HepG2 (cell line): ENCODE measurements around the gene C11orf86. TPM values are rescaled to one million over a fixed set of nuclear protein-coding genes. Genes with fewer than 3 reads are reported as not detected.

Experiments used
- ARNTL ChIP-seq: sonication (generic); formaldehyde crosslinking; IDR thresholded peaks from 2 replicates; pipeline ENCODE4 v1.4.0; 2020; ENCODE audit warnings: mild to moderate bottlenecking, missing genetic modification reagents
- CEBPG ChIP-seq: IDR thresholded peaks from 2 replicates; pipeline ENCODE4 v1.6.1; 2016
- CREB1 ChIP-seq, 2 experiments: fragments of 450-650 bp in 1 of 2; IDR thresholded peaks; 2 replicates each; pipeline ENCODE4 v1.6.1; 2016 to 2017; ENCODE audit warnings: control low read depth in 1 of 2, mild to moderate bottlenecking in 1 of 2, missing compliant biosample characterization in 1 of 2, missing genetic modification characterization in 1 of 2
- EHMT2 ChIP-seq: fragments of 200-600 bp; sonication (generic); IDR thresholded peaks from 2 replicates; pipeline ENCODE4 v1.7.0; 2017; ENCODE audit warnings: antibody characterized with exemption, low read depth, low read length, borderline replicate concordance
- FOXK2 ChIP-seq: fragments of 450-650 bp; IDR thresholded peaks from 2 replicates; pipeline ENCODE4 v1.6.1; 2016
- KLF16 ChIP-seq, 2 experiments: sonication (generic) in 1 of 2; formaldehyde crosslinking in 1 of 2; IDR thresholded peaks; 2 replicates each; pipeline versions ENCODE4 v1.6.1 to v1.8.0; 2016 to 2023; ENCODE audit warnings: missing genetic modification reagents in 2 of 2, missing compliant biosample characterization in 1 of 2
- MYNN ChIP-seq: sonication (generic); formaldehyde crosslinking; IDR thresholded peaks from 2 replicates; pipeline ENCODE4 v1.4.0; 2020; ENCODE audit warnings: mild to moderate bottlenecking, low read depth, missing genetic modification reagents
- RELA ChIP-seq: sonication (generic); formaldehyde crosslinking; IDR thresholded peaks from 2 replicates; pipeline ENCODE4 v1.4.0; 2020; ENCODE audit warnings: missing genetic modification reagents
- SKI ChIP-seq: fragments of 450-650 bp; IDR thresholded peaks from one replicate; pipeline ENCODE4 v1.6.1; 2018; ENCODE audit warnings: mild to moderate bottlenecking; ENCODE audit not compliant: partially characterized antibody
- SRY ChIP-seq: sonication (generic); formaldehyde crosslinking; IDR thresholded peaks from 2 replicates; pipeline ENCODE4 v1.8.0; 2022; ENCODE audit warnings: mild to moderate bottlenecking, missing genetic modification reagents
- ZMYM4 ChIP-seq: sonication (generic); formaldehyde crosslinking; IDR thresholded peaks from 2 replicates; pipeline ENCODE4 v1.8.1; 2023; ENCODE audit warnings: mild to moderate bottlenecking, missing genetic modification reagents
- ZNF12 ChIP-seq: sonication (generic); formaldehyde crosslinking; IDR thresholded peaks from 2 replicates; pipeline ENCODE4 v1.5.0; 2020; ENCODE audit warnings: missing genetic modification reagents
- ZNF446 ChIP-seq: sonication (generic); formaldehyde crosslinking; IDR thresholded peaks from 2 replicates; pipeline ENCODE4 v1.5.0; 2020; ENCODE audit warnings: mild to moderate bottlenecking, missing genetic modification reagents
- polyA plus RNA-seq, 8 experiments: library from polyadenylated mRNA; depleted of rRNA in 3 of 8; stranded (reverse) in 7 of 8; unstranded in 1 of 8; fragments of >200 nt; fragmentation: Illumina TruSeq in 4 of 8; extraction: Trizol in 4 of 8; gene quantifications; 2 replicates each; pipeline versions ENCODE4 v1.2.1 to v1.2.3, GENCODE V29; 2011 to 2016; ENCODE audit warnings: low read depth in 4 of 8, missing spikeins in 1 of 8, mixed read lengths in 1 of 8; ENCODE audit not compliant: insufficient read depth in 1 of 8
- total RNA-seq, 5 experiments: library from RNA; depleted of rRNA; stranded (reverse); fragments of >200 nt; fragmentation: Illumina TruSeq; extraction: Trizol; gene quantifications; 2 replicates each; pipeline ENCODE4 v1.2.3, GENCODE V29; 2016; ENCODE audit warnings: low read depth in 1 of 5
- TF ChIP-seq, protein P1 (sequence below): sonication (generic); formaldehyde crosslinking; IDR thresholded peaks from 2 replicates; pipeline ENCODE4 v1.4.0; 2020; ENCODE audit warnings: missing genetic modification reagents, borderline replicate concordance
- TF ChIP-seq, protein P2 (sequence below): sonication (generic); formaldehyde crosslinking; IDR thresholded peaks from 2 replicates; pipeline ENCODE4 v1.4.0; 2020; ENCODE audit warnings: missing genetic modification reagents
- TF ChIP-seq, protein P3 (sequence below): IDR thresholded peaks from 2 replicates; pipeline ENCODE4 v1.6.1; 2016; ENCODE audit warnings: missing compliant biosample characterization, missing genetic modification reagents, borderline replicate concordance
- TF ChIP-seq, protein P4 (sequence below), 2 experiments: IDR thresholded peaks; 2 replicates each; pipeline ENCODE4 v1.6.1; 2011 to 2012; ENCODE audit warnings: low read length in 2 of 2, borderline replicate concordance in 1 of 2, low read depth in 1 of 2, mild to moderate bottlenecking in 1 of 2, moderate library complexity in 1 of 2

C11orf86 gene
- total and polyA plus RNA-seq, 2 of the 13 experiments (the other 11 are each of a cell fraction or from before 2014, with no cell fraction given): 0.11 to 0.18 TPM

DNA sequence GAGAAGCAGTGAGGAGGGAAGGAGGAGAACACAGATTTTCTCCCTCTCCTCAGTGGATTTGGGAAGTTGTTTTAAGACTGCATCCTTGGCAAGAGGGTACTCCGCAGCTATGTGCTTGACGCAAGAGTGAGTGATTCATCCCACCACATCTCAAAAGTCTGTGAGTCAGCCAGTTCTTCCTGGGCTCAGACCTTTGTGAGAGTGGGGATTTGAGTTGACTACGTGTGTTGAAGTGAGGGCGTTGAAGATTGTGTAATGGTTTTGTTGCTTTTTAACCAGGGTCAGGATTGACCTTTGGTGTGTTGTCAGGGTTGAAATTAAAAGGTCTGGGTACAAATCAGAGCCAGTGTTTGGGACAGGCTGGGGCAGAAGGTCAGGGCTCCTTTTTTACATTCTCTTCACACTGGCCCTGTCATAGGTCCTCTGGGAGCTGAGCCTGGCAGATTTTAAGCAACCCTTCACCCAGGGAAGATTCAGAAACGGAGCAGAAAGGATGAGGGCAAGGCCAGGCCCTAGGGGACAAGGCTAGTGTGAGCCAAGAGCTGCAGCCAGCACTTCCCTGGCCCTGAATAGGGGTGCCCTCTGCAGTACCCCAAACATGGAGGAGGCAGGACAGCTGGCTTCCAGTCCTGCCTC, 4.2 kb upstream of the C11orf86 start (continued):
- TF ChIP-seq, protein P1, sequence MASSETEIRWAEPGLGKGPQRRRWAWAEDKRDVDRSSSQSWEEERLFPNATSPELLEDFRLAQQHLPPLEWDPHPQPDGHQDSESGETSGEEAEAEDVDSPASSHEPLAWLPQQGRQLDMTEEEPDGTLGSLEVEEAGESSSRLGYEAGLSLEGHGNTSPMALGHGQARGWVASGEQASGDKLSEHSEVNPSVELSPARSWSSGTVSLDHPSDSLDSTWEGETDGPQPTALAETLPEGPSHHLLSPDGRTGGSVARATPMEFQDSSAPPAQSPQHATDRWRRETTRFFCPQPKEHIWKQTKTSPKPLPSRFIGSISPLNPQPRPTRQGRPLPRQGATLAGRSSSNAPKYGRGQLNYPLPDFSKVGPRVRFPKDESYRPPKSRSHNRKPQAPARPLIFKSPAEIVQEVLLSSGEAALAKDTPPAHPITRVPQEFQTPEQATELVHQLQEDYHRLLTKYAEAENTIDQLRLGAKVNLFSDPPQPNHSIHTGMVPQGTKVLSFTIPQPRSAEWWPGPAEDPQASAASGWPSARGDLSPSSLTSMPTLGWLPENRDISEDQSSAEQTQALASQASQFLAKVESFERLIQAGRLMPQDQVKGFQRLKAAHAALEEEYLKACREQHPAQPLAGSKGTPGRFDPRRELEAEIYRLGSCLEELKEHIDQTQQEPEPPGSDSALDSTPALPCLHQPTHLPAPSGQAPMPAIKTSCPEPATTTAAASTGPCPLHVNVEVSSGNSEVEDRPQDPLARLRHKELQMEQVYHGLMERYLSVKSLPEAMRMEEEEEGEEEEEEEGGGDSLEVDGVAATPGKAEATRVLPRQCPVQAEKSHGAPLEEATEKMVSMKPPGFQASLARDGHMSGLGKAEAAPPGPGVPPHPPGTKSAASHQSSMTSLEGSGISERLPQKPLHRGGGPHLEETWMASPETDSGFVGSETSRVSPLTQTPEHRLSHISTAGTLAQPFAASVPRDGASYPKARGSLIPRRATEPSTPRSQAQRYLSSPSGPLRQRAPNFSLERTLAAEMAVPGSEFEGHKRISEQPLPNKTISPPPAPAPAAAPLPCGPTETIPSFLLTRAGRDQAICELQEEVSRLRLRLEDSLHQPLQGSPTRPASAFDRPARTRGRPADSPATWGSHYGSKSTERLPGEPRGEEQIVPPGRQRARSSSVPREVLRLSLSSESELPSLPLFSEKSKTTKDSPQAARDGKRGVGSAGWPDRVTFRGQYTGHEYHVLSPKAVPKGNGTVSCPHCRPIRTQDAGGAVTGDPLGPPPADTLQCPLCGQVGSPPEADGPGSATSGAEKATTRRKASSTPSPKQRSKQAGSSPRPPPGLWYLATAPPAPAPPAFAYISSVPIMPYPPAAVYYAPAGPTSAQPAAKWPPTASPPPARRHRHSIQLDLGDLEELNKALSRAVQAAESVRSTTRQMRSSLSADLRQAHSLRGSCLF: no peak
- TF ChIP-seq SKI (peak; percentile 61), ZNF446 (no peak), ARNTL (CRISPR knock-in tag) (peak; percentile 55; the same call in 1 of the 2 replicates), KLF16 (CRISPR knock-in tag; IDR thresholded peaks at IDR 0.05) (peak in 1 of 2 experiments; percentile 93; a peak in 2 of 4 replicates), EHMT2 (no peak), CEBPG (CRISPR knock-in tag) (peak; percentile 97), ZMYM4 (CRISPR knock-in tag) (peak; percentile 50; the same call in 1 of the 2 replicates), ZNF12 (CRISPR knock-in tag) (no peak), RELA (no peak), CREB1 (IDR thresholded peaks at IDR 0.05) (peak; percentile 60), CREB1 (CRISPR knock-in tag; IDR thresholded peaks at IDR 0.05) (peak; percentile 86), MYNN (CRISPR knock-in tag) (no peak), FOXK2 (0 out of 2 replicates have a peak, but pooled peaks have one; percentile 43), SRY (CRISPR knock-in tag) (peak; percentile 20; the same call in 1 of the 2 replicates)
- TF ChIP-seq, protein P2, sequence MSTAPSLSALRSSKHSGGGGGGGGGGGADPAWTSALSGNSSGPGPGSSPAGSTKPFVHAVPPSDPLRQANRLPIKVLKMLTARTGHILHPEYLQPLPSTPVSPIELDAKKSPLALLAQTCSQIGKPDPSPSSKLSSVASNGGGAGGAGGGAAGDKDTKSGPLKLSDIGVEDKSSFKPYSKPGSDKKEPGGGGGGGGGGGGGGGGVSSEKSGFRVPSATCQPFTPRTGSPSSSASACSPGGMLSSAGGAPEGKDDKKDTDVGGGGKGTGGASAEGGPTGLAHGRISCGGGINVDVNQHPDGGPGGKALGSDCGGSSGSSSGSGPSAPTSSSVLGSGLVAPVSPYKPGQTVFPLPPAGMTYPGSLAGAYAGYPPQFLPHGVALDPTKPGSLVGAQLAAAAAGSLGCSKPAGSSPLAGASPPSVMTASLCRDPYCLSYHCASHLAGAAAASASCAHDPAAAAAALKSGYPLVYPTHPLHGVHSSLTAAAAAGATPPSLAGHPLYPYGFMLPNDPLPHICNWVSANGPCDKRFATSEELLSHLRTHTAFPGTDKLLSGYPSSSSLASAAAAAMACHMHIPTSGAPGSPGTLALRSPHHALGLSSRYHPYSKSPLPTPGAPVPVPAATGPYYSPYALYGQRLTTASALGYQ: peak; percentile 84
- TF ChIP-seq, protein P3, sequence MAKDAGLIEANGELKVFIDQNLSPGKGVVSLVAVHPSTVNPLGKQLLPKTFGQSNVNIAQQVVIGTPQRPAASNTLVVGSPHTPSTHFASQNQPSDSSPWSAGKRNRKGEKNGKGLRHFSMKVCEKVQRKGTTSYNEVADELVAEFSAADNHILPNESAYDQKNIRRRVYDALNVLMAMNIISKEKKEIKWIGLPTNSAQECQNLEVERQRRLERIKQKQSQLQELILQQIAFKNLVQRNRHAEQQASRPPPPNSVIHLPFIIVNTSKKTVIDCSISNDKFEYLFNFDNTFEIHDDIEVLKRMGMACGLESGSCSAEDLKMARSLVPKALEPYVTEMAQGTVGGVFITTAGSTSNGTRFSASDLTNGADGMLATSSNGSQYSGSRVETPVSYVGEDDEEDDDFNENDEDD (CRISPR knock-in tag): no peak; the same call in 1 of the 2 replicates
- TF ChIP-seq, protein P4, sequence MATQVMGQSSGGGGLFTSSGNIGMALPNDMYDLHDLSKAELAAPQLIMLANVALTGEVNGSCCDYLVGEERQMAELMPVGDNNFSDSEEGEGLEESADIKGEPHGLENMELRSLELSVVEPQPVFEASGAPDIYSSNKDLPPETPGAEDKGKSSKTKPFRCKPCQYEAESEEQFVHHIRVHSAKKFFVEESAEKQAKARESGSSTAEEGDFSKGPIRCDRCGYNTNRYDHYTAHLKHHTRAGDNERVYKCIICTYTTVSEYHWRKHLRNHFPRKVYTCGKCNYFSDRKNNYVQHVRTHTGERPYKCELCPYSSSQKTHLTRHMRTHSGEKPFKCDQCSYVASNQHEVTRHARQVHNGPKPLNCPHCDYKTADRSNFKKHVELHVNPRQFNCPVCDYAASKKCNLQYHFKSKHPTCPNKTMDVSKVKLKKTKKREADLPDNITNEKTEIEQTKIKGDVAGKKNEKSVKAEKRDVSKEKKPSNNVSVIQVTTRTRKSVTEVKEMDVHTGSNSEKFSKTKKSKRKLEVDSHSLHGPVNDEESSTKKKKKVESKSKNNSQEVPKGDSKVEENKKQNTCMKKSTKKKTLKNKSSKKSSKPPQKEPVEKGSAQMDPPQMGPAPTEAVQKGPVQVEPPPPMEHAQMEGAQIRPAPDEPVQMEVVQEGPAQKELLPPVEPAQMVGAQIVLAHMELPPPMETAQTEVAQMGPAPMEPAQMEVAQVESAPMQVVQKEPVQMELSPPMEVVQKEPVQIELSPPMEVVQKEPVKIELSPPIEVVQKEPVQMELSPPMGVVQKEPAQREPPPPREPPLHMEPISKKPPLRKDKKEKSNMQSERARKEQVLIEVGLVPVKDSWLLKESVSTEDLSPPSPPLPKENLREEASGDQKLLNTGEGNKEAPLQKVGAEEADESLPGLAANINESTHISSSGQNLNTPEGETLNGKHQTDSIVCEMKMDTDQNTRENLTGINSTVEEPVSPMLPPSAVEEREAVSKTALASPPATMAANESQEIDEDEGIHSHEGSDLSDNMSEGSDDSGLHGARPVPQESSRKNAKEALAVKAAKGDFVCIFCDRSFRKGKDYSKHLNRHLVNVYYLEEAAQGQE (IDR thresholded peaks at IDR 0.05; ENCODE audit: borderline replicate concordance in 1 of 2, low read depth in 1 of 2, low read length in 2 of 2): no peak
